Neuron (in vitro differentiated cells): ENCODE data around the gene SYNJ2.
"Not testable (repeated sequence)": the region's sequence is repeated elsewhere in the genome, so short reads cannot be mapped to it uniquely, and the experiment has no call there.

ENCODE experiments used
- H2AFZ ChIP-seq: one replicate; pipeline ENCODE4 v1.6.1; 2013; ENCODE audit warnings: low read depth, mild to moderate bottlenecking, inconsistent platforms, low read length, moderate library complexity
- H3K27me3 ChIP-seq: one replicate; pipeline ENCODE4 v1.6.1; 2013; ENCODE audit warnings: low read length; ENCODE audit not compliant: insufficient read depth
- H3K36me3 ChIP-seq: one replicate; pipeline ENCODE4 v1.6.1; 2013; ENCODE audit warnings: low read length; ENCODE audit not compliant: insufficient read depth
- H3K4me1 ChIP-seq: one replicate; pipeline ENCODE4 v1.6.1; 2013; ENCODE audit warnings: low read length; ENCODE audit not compliant: insufficient read depth
- H3K4me3 ChIP-seq: 2 replicates; pipeline ENCODE4 v1.5.1; 2013; ENCODE audit warnings: mild to moderate bottlenecking, low read length, moderate library complexity
- H3K9me3 ChIP-seq: one replicate; pipeline ENCODE4 v1.6.1; 2013; ENCODE audit warnings: low read length

Gene SYNJ2

GRCh38 chr6:157961832-157962575 lies 19.7 kb upstream of the SYNJ2 start:
- H3K36me3 ChIP-seq, result no peaks in the 10 kb centered on the region
- H3K27me3 ChIP-seq, result no peaks in the 10 kb centered on the region
- H3K4me1 ChIP-seq, result no peaks in the 10 kb centered on the region
- H3K9me3 ChIP-seq, result peaks cover 12% of the 10 kb centered on the region
- no peak overlapping the region for H2AFZ ChIP-seq
- no peak overlapping the region for H3K4me3 ChIP-seq

DNA sequence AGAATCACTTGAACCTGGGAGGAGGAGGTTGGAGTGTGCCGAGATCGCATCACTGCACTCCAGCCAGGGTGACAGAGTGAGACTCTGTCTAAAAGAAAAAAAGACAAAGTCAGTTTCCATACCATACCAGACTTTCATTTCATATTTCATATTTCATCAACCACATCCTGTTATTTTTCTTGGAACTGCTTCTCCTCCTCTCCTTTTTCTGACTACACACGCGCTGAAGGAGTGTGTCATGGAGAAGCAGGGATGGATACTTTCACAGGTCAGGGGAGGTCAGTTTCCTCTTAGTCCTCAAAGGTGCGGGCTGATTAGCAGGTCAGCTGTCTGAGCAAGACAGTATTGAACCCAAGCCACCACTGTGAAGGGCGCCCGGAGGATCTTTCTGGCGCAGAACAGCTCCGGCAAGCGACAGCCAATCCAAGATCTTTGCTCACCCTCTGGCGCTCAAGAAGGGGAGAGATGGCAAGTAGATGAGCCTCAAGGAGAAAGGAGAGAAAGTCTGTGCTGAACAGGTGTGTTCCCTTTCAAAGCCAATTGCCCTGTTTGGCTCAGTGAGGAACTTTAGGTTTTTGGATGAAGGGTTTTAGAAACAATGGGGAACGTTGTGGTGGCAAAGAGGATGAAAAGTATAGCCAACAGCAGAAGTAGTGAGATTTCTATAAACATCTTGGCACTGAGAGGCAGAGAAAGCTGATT lies 18.9 kb upstream of the SYNJ2 start:
- Histone ChIP-seq H3K9me3 (peaks cover 8% of the 10 kb centered on the region), H3K4me3 (no peak overlapping the region)

GRCh38 chr6:157964100-157964499 lies 17.6 kb upstream of the SYNJ2 start:
- Histone ChIP-seq H3K4me3 (no peak overlapping the region), H3K27me3 (no peaks in the 10 kb centered on the region), H3K4me1 (no peaks in the 10 kb centered on the region), H3K9me3 (peaks cover 6% of the 10 kb centered on the region), H3K36me3 (no peaks in the 10 kb centered on the region), H2AFZ (no peak overlapping the region)

More for the DNA sequence above, 18.9 kb upstream of the SYNJ2 start:
- Histone ChIP-seq H3K4me1 (no peaks in the 10 kb centered on the region), H3K36me3 (no peaks in the 10 kb centered on the region), H2AFZ (no peak overlapping the region), H3K27me3 (no peaks in the 10 kb centered on the region)

- no peak overlapping the region for H2AFZ ChIP-seq
- H3K36me3 ChIP-seq, result no peaks in the 10 kb centered on the region
- H3K4me1 ChIP-seq, result no peaks in the 10 kb centered on the region
- no peaks in the 10 kb centered on the region for H3K27me3 ChIP-seq
- H3K9me3 ChIP-seq, result no peaks in the 10 kb centered on the region
- H3K4me3 ChIP-seq, result no peak overlapping the region
These were observed 16.3 kb upstream of the SYNJ2 start for GRCh38 chr6:157965387-157965786.

- Histone ChIP-seq H3K4me1 (no peaks in the 10 kb centered on the region), H3K9me3 (no peaks in the 10 kb centered on the region), H3K27me3 (no peaks in the 10 kb centered on the region), H2AFZ (no peak overlapping the region), H3K36me3 (no peaks in the 10 kb centered on the region), H3K4me3 (no peak overlapping the region)
These were observed 15.1 kb upstream of the SYNJ2 start for GRCh38 chr6:157966589-157966977.

DNA sequence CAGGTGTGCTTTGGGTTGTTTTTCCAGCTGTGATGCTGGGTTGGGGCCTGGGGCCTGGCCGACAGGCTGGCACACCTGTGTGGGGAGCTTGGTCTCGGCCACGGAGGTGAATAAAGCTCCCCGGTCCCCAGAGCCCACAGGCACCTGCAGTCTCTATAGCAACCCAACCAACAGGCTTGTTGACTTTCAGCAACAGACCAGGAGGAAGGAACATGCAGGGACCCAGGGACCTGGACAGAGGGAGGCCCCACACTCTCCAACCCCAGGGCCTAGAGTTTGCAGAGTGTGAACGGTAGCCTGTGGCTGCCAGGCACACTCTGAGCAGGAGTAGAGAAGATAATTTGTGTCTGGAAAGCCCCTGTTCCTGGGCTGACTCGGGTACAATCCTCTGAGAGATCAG lies 14.6 kb upstream of the SYNJ2 start:
- no peak overlapping the region for H3K4me3 ChIP-seq
- H3K36me3 ChIP-seq, result no peaks in the 10 kb centered on the region
- no peaks in the 10 kb centered on the region for H3K9me3 ChIP-seq
- H3K27me3 ChIP-seq, result no peaks in the 10 kb centered on the region
- no peak overlapping the region for H2AFZ ChIP-seq
- no peaks in the 10 kb centered on the region for H3K4me1 ChIP-seq

DNA sequence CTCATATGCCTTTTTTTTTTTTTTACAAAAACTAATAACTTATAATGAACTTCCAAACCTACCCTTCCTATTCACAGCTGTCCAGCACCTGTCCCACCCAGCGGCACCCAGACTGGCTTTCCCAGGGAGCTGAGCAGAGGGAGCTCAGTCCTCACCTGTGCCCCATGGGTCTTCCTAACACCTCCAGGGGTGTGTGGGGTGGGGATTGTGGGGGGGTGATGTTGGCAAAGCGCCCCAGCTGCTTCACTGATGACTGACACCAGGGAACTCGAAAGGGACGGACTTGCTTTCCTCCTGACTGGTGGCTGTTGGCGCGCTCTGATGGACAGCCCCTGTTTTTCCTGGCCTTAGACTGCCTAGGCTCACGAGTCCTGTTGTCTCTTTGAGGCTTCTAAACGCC lies 14.2 kb upstream of the SYNJ2 start:
- Histone ChIP-seq H3K9me3 (no peaks in the 10 kb centered on the region), H3K4me3 (no peak overlapping the region), H3K4me1 (no peaks in the 10 kb centered on the region), H3K27me3 (no peaks in the 10 kb centered on the region), H3K36me3 (no peaks in the 10 kb centered on the region), H2AFZ (no peak overlapping the region)

- H3K9me3 ChIP-seq, H3K4me1 ChIP-seq, H3K27me3 ChIP-seq, H3K4me3 ChIP-seq, H2AFZ ChIP-seq, H3K36me3 ChIP-seq: not testable (repeated sequence)
These were observed 9.5 kb upstream of the SYNJ2 start for GRCh38 chr6:157972177-157972576.

- no peak overlapping the region for H3K4me3 ChIP-seq
- H3K27me3 ChIP-seq, result no peaks in the 10 kb centered on the region
- H3K9me3 ChIP-seq, result no peaks in the 10 kb centered on the region
- H3K4me1 ChIP-seq, result no peaks in the 10 kb centered on the region
- H2AFZ ChIP-seq, result no peak overlapping the region
- no peaks in the 10 kb centered on the region for H3K36me3 ChIP-seq
These were observed 7.2 kb upstream of the SYNJ2 start for GRCh38 chr6:157974341-157974894.

DNA sequence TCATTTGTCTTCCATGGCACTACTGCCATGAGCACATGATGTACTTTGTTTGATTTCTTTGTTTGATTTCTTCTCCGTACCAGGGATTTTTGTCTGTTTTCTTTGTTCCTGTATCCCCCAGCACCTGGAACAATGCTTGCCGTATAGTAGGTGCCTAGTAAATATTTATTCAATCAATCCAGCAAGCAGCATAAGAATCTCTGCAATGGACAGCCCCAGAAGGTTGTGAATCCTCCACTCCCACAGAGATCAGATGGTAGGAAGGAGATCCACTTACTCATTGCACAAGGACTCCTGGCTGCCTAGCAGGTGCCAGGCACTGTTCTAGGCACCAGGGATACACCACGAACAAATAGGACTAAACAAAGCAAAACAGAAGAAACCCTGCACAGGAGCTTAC lies 6.7 kb upstream of the SYNJ2 start:
- no peak overlapping the region for H2AFZ ChIP-seq

GRCh38 chr6:157975456-157975855 lies 6.2 kb upstream of the SYNJ2 start:
- Histone ChIP-seq H3K27me3 (no peaks in the 10 kb centered on the region), H2AFZ (no peak overlapping the region), H3K36me3 (no peaks in the 10 kb centered on the region), H3K4me1 (no peaks in the 10 kb centered on the region), H3K4me3 (no peak overlapping the region), H3K9me3 (no peaks in the 10 kb centered on the region)

More for the DNA sequence above, 6.7 kb upstream of the SYNJ2 start:
- Histone ChIP-seq H3K4me1 (no peaks in the 10 kb centered on the region), H3K27me3 (no peaks in the 10 kb centered on the region), H3K36me3 (no peaks in the 10 kb centered on the region), H3K9me3 (no peaks in the 10 kb centered on the region), H3K4me3 (no peak overlapping the region)

DNA sequence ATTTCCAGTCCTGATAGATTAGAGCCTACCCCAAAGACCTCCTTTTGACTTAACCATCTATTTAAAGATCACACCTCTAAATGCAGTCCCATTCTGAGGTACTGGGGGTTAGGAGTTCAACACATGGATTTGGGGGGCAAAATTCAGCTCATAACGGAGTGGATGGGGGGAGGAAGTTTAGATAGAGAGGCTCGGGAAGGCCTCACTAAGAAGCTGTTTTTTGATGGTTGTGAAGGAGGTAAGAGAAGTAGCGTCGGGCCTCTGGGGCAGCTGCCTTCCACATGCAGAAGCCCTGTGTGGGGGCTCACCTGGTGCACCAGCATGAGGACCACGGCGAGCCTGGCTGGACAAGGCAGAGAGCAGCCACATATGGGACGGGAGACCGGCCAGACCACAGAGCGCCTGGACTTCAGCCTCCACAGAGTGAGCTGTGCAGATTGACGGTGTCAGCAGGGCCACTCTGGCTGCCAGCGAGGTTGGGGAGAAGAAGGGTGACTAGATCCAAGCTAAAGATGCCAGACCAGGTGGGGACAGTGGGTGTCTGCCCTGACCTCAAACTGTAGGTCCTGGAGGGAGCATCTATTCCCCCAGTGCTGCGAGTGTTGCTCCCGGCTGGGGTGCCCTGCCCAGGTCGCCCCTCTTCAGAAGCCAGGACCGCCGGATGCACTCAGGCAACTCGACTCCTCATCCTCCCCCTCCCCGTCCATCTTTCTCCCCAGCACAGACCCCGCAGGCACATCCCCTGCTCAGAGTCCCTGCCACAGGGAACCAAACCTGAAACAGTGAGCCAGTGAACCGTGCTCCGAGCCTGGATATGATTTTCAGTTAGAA lies 5.1 kb upstream of the SYNJ2 start:
- no peaks in the 10 kb centered on the region for H3K9me3 ChIP-seq
- H3K36me3 ChIP-seq, result no peaks in the 10 kb centered on the region
- no peak overlapping the region for H3K4me3 ChIP-seq
- H3K4me1 ChIP-seq, result no peaks in the 10 kb centered on the region
- no peaks in the 10 kb centered on the region for H3K27me3 ChIP-seq
- no peak overlapping the region for H2AFZ ChIP-seq
